NCI-H748 (cell line): ENCODE measurements around the gene MTHFD1.
"Not testable (repeated sequence)": the region's sequence is repeated elsewhere in the genome, so short reads cannot be mapped to it uniquely, and the experiment has no call there.

Experiments used
- DNase-seq: peaks from one replicate; lab custom pipeline; 2025; ENCODE audit not compliant: unreplicated experiment; lab: John Stamatoyannopoulos, UW

MTHFD1 gene

DNA sequence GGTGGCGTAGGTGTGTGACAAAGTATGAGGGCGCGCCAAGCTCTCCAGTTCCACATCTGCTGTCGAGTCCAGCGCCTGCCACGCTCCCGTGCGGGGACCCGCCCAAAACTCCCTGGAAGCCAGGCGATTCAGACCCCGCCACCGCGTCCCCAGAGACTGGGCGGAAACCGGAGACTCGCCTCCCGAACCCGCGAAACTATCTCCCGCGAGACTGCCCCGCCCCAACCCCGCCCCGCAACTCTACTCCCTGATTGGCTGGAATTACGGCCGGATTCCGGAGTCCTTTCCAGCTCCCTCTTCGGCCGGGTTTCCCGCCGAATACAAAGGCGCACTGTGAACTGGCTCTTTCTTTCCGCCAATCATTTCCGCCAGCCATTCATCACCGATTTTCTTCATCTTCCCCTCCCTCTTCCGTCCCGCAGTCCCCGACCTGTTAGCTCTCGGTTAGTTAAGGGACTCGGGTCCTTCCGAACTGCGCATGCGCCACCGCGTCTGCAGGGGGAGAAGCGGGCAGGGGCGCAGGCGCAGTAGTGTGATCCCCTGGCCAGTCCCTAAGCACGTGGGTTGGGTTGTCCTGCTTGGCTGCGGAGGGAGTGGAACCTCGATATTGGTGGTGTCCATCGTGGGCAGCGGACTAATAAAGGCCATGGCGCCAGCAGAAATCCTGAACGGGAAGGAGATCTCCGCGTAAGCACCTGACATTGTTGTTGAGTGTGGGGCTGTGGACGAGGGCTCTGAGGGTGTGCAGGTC lies at the start of gene MTHFD1:
MTHFD1 (plus strand) TSS at position 572 of the 751 bp plus-strand sequence; CDS start at position 647, 75 bp downstream.
- peak; percentile 100 for DNase-seq

DNA sequence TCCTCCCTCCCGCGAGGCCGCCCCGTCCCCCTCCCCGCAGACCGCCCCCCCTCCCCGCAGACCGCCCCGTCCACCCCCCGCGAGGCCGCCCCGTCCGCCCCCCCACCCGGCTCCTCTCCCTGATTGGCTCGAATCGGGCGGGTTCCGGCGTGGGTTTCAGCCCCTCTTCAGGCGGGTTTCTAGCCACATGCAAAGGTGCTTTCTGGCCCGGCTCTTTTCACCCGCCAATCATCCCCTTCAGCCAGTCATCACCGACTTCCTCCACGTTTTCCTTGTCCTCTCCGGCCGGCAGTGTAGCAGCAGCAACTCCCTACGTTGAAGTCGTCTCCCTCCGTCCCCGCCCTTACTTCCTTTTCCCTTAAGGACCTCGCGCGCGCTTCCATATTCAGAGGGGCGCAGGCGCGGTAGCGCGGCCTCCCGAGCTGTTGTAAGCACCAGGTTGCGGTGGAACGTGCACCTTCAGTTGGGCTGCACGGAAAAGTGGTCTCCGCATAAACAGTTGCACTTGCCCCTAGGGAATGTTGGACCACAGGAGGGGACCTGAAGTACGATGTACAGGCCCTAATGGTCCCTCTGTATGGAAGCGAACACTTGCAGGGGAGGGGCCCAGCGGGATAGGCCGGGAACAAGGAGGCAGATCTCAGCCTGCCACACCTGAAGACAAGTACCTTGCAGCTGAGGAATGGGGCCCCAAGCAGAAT lies 49.4 kb upstream of the MTHFD1 start:
- peak; percentile 100 for DNase-seq

GRCh38 chr14:64340560-64341196 lies 47.5 kb upstream of the MTHFD1 start:
- DNase-seq: no peak

DNA sequence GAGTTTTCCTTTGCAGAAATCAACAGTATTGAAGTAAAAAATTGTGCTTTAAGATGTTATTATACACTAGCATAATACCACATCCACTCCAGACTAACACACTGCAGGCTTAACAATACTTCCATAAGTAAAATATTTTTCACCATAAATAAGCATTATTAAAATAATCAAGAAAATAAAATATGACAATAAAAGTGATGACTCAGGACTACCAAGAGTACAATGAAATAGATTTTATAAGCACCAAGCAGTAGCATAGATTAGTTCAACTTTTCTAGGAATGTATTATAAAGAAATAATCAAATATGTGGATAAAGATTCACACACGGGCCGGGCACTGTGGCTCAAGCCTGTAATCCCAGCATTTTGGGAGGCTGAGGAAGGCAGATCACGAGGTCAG lies 40.4 kb upstream of the MTHFD1 start:
- DNase-seq: no peak

DNA sequence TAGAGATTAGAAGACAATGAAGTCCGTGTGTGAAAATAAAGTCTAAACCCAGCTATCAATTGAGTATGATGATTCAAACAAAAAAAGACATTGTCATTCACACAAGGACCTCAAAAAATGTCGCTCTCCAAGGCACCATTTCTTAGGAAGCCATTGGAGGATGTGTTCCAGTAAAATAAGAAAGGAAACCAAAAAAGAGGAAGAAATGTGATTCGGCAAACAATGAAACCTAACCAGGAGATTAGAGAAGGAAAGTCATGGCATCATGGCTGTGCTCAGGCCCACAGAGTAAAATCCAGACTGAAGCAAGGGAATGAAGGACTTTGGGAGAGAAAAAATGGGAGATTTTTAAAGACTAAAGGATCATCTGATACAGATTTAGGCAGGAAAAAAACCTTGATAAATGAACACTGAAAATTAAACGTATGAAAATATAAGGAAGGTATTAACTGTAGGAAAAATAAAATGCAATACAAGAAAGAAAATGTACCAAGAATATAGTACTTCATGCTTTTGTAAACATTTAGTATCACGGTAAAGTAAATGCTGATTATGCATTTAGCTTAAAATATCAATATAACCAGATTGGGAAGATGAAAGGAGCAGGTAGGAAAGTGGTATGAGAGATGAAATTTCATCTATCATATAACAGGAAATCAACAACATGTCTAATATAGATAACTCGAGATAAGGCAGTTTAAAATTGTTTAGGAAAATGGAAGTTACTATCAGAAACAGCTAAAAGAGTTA lies 38.2 kb upstream of the MTHFD1 start:
- no peak for DNase-seq

DNA sequence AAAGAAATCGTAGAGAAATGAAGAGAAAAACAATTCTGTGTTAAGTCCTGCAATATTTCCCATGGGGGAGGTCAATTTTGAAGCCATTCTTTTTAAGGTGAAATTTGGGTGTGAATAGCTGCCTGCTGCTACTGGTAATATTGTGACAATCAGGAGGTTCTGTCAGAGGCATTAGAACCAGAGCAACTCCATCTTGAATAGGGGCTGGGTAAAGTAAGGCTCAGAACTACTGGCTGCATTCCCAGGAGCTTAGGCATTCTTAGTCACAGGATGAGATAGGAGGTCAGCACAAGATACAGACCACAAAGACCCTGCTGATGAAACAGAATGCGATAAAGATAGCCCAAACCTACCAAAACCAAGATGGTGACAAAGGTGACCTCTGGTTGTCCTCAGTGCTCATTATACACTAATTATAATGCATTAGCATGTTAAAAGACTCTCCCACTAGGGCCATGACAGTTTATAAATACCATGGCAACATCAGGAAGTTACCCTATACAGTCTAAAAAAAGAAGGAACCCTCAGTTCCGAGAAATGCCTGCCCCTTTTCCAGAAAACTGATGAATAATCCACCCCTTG lies 24.8 kb upstream of the MTHFD1 start:
- DNase-seq: no peak

- DNase-seq: no peak
These were observed 23.2 kb upstream of the MTHFD1 start for GRCh38 chr14:64364907-64365306.

DNA sequence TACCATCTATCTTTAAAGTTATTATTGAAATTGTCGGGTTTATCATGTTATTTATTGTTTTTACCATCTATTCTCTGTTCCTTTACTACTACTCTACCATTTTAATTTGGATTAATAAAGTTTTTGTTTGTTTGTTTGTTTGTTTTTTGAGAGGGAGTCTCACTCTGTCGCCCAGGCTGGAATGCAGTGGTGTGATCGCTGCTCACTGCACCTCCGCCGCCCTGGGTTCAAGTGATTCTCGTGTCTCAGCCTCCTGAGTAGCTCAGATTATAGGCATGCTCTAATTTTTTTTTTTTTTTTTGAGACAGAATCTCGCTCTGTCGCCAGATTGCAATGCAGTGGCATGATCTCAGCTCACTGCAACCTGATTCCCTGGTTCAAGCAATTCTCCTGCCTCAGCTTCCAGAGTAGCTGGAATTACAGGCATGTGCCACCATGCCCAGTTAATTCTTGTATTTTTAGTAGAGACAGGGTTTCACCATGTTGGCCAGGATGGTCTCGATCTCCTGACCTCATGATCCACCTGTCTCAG lies 22.7 kb upstream of the MTHFD1 start:
- not testable (repeated sequence) for DNase-seq

GRCh38 chr14:64369201-64369600 lies 19.0 kb upstream of the MTHFD1 start:
- DNase-seq: no peak

DNA sequence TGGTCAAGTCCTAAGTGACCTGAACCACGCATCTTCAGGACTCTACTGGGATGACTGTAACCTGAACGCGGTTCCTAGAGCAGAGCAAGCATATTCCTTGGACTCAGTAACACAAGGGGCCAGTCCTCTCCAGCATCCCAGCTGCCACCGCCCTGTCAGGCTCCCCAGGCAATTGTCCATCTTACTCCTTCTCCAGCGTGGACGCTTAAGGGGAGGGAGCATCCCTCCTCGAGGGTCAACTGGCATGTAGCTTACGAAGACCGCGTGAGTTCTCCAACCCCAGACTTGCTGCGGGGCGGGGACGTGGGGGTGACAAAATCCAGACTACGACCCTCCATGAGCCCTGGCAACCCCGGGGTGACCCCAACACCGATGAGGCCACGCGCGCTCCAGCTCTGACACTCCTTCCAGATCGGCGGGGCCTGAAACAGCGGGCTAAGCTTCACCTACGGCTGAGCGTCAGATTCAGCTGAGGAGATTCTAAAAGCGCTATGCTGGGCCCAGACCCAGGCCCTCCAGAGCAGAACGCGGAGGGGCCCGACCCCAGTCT lies 846 bp upstream of the MTHFD1 start:
- DNase-seq: peak; percentile 70

DNA sequence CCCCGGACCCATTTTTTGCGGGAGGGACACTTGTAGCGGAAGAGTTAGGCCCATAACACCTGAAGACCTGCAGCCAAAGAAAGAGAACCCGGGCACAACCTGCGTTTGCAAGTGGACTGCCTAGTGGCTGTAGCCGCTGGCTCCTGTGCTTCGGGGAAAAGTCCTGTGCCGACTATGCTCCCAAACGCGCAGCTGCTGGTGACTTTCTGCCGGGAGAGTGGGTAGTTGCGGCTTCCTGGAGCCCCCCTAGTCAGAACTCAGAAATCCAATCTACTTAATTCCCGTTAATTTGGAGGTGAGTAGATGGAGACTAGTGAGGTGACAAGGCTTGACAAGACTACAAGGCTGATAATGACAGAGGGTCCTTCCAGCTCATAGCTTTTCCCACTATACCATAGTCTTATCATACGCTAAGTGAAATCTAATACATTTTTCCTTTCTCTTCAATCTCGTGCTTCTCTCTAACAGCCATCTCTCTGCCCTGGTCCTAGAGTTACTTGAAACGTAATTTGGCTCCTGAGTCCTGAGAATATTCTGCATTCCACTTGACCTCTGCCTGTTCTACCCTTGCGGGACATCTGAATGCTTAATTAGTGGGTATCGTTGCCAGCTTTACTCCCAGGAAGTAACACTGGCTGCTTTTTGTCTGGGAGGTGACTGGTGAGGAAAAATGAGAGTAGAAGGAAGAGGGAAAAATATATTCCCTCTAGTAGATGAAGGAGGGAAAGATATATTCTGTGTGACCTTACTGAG lies 556 bp downstream of the MTHFD1 start:
- peak; percentile 73 for DNase-seq

- DNase-seq: no peak
These were observed 3.1 kb downstream of the MTHFD1 start for GRCh38 chr14:64391113-64391725.

- no peak for DNase-seq
These were observed 3.8 kb downstream of the MTHFD1 start for GRCh38 chr14:64391986-64392385.

- DNase-seq: not testable (repeated sequence)
These were observed 5.1 kb downstream of the MTHFD1 start for GRCh38 chr14:64393189-64393726.

DNA sequence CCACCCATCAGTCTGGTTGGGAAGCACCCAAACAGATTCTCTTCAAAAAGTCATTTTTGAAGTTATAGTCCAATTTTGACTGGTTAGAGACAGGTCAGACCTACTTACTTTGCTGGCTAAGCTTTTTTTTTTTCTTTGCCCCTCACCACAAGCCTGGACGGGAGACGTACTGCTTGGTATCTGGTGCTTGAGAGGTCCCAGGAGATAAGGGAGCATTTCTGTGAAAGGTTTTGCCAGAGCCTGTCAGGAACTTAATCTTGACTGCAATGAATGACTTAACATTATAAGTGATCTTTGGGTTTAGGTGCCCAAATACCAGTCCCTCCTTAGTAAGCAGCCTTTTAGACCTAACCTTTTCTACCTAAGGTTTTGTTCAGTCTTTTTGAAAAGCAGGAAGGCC lies 6.3 kb downstream of the MTHFD1 start:
- no peak for DNase-seq

DNA sequence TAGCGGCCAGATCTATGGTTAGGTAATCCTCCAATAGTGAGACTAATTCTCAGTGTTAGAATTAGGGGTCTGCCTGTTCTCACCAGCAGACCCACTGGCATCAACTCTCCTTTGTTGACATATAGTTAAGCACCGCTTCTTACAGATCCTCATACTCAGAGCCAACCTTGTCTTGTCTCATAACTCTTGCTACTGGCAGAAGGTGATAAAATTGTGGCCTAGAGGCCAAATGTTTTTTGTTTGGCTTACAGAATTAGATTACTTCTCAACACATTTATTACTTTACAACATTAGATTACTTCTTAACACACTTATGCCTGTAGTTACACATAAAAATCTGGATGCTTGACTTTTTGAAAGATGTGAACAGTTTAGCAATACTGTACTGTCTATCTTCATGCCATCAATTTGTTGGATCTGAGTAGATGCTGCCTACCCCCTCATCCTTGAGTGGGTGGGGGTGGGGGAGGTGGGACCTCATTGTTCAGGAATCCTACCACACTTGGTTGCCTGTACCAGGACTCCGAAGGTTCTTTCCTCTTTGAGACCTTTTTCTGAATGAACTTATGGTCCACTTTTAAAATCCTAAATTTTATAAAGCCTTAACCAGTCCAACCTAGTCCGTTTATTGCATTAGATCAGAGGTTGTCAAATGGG lies 7.0 kb downstream of the MTHFD1 start:
- DNase-seq: no peak

DNA sequence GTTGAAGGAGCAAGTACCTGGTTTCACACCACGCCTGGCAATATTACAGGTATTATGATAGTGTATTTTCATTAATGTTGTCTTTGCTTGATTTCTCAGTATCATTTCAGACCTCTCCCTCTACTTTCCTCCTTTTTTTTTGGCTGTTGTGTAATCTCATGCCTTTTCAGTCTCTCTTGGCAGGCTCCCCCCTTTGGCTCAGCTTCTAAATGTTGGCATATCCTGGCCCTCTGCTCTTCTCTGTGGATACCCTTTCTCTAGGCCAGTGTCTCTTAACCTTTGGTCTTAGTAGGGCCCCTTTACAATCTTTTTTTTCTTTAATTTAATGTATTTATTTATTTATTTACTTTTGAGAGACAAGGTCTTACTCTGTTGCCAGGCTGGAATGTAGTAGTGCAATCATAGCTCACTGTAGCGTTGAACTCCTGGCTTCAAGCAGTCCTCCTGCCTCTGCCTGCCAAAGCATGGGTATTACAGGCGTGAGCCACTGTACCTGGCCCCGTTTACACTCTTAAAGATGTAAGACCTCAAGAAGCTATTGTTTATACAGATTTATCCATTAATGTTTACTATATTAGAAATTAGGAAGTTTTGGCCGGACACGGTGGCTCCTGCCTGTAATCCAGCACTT lies 12.8 kb downstream of the MTHFD1 start:
- no peak for DNase-seq

- no peak for DNase-seq
These were observed 13.8 kb downstream of the MTHFD1 start for GRCh38 chr14:64401949-64402348.
